Mesothelial cell of epicardium (in vitro differentiated cells): ENCODE data around the gene CFL1. TPM values are rescaled to one million over a fixed set of nuclear protein-coding genes. Genes with fewer than 3 reads are reported as not detected.
"Not testable (repeated sequence)": the region's sequence is repeated elsewhere in the genome, so short reads cannot be mapped to it uniquely, and the experiment has no call there.

Experiments used
- DNase-seq, 2 experiments: peaks; one replicate each; pipeline ENCODE4 v3.0.0; 2021; ENCODE audit warnings: low spot score in 2 of 2; ENCODE audit not compliant: unreplicated experiment in 2 of 2
- H3K27ac Mint-ChIP-seq: 2 replicates; pipeline ENCODE4 v1.8.0; 2021; ENCODE audit warnings: mixed read lengths
- H3K27me3 Mint-ChIP-seq: 2 replicates; pipeline ENCODE4 v1.8.0; 2021; ENCODE audit warnings: low read depth, mixed read lengths
- H3K36me3 Mint-ChIP-seq: 2 replicates; pipeline ENCODE4 v1.8.0; 2021; ENCODE audit warnings: mixed read lengths
- H3K4me1 Mint-ChIP-seq: 2 replicates; pipeline ENCODE4 v1.8.0; 2021; ENCODE audit warnings: mixed read lengths
- H3K4me3 Mint-ChIP-seq: 2 replicates; pipeline ENCODE4 v1.8.0; 2021; ENCODE audit warnings: mild to moderate bottlenecking, moderate library complexity, mixed read lengths
- H3K9me3 Mint-ChIP-seq: 2 replicates; pipeline ENCODE4 v1.8.0; 2021; ENCODE audit warnings: mixed read lengths
- CTCF ChIP-seq: fragments of 200-600 bp; sonication (generic); IDR thresholded peaks from one replicate; pipeline ENCODE4 v1.5.0; 2021; ENCODE audit warnings: antibody characterized with exemption; ENCODE audit not compliant: unreplicated experiment
- total RNA-seq: library from RNA; stranded (reverse); gene quantifications from 3 replicates; pipeline ENCODE4 v1.2.1, GENCODE V29; 2021

Gene CFL1
- total RNA-seq, 1 donor from 2014 or later, result 736 TPM

DNA sequence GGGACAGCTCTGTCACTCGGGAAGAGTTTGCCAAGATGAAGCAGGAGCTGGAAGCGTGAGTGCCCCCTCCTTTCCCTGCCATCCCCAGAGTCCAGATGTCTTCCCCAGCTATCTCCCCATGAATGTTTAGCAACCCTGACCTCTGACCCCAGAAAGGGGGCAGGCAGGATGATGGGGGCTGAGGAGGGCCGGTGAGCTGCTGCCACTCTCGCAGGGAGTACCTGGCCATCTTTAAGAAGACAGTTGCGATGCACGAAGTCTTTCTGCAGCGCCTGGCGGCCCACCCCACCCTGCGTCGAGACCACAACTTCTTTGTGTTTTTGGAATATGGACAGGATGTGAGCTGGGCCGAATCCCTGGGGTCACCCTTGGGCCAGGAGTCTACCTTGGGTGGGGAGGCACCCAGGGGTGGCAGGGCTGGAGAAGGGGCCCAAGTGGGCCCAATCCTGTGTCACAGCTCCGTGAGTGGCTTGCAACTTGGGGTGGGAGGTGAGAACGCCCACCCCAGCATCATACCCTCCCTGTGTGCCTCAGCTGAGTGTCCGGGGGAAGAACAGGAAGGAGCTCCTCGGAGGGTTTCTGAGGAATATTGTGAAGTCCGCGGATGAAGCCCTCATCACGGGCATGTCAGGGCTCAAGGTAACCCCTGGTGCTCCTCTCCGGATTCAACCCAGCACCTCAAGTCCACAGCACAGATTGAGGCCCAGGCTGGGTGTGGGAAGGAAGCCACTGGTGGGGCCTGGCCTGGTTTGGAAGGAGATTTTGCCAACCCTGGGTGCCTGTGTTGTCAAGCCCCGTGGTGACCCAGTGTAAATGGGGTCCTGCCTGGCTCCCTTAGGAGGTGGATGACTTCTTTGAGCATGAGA, 7.5 kb downstream of the CFL1 start:
- Mint-ChIP-seq H3K4me3 (no peak overlapping the region), H3K27me3 (no peaks in the 10 kb centered on the region), H3K36me3 (peaks cover 31% of the 10 kb centered on the region), H3K4me1 (peaks cover 3% of the 10 kb centered on the region), H3K27ac (no peak overlapping the region), H3K9me3 (no peaks in the 10 kb centered on the region)
- DNase-seq, result no peak
- TF ChIP-seq CTCF, result no peak

GRCh38 chr11:65849771-65850216, 8.2 kb downstream of the CFL1 start:
- Mint-ChIP-seq H3K27ac (no peak overlapping the region), H3K4me3 (no peak overlapping the region), H3K36me3 (peaks cover 26% of the 10 kb centered on the region), H3K27me3 (no peaks in the 10 kb centered on the region), H3K9me3 (no peaks in the 10 kb centered on the region), H3K4me1 (peaks cover 2% of the 10 kb centered on the region)
- no peak for TF ChIP-seq CTCF
- no peak for DNase-seq

GRCh38 chr11:65849366-65849765, 8.6 kb downstream of the CFL1 start:
- Mint-ChIP-seq H3K4me3 (no peak overlapping the region), H3K9me3 (no peaks in the 10 kb centered on the region), H3K36me3 (peaks cover 22% of the 10 kb centered on the region), H3K27me3 (no peaks in the 10 kb centered on the region), H3K27ac (no peak overlapping the region), H3K4me1 (no peaks in the 10 kb centered on the region)
- no peak for DNase-seq
- TF ChIP-seq CTCF, result no peak

DNA sequence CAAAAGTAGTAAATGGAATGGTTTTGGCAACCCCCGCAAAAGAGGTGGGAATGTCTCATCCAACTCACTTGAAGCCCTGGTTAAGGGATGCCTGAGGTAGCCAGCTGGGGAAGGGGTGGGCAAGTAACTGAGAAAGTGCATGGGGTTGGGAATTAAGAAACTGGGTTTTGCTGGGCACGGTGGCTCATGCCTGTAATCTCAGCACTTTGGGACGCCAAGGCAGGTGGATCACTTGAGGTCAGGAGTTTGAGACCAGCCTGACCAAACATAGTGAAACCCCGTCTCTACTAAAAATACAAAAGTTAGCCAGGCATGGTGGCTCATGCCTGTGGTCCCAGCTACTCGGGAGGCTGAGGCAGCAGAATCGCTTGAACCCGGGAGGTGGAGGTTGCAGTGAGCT, 9.3 kb downstream of the CFL1 start:
- not testable (repeated sequence) for H3K27me3 Mint-ChIP-seq, DNase-seq, H3K4me1 Mint-ChIP-seq, H3K9me3 Mint-ChIP-seq, H3K4me3 Mint-ChIP-seq, H3K27ac Mint-ChIP-seq
- peaks cover 17% of the 10 kb centered on the region for H3K36me3 Mint-ChIP-seq

DNA sequence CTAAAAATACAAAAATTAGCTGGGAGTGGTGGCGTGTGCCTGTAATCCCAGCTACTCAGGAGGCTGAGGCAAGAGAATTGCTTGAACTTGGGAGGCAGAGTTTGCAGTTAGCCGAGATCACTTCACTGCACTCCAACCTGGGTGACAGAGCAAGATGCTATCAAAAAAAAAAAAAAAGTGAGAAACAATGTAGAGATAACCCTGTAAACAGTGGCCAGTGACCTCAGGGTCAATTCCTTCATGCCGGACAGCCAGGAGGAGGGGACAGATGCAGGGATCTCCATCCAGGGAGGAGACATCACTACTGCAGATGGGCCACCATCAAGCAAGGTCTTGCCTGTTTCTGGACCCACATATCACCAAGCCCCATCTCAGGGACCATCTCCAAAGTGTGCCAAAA, 10.2 kb downstream of the CFL1 start:
- no peaks in the 10 kb centered on the region for H3K27me3 Mint-ChIP-seq
- no peak for TF ChIP-seq CTCF
- no peaks in the 10 kb centered on the region for H3K9me3 Mint-ChIP-seq
- peaks cover 4% of the 10 kb centered on the region for H3K4me1 Mint-ChIP-seq
- no peak for DNase-seq
- H3K36me3 Mint-ChIP-seq, result peaks cover 12% of the 10 kb centered on the region
- H3K27ac Mint-ChIP-seq, result no peak overlapping the region
- no peak overlapping the region for H3K4me3 Mint-ChIP-seq

DNA sequence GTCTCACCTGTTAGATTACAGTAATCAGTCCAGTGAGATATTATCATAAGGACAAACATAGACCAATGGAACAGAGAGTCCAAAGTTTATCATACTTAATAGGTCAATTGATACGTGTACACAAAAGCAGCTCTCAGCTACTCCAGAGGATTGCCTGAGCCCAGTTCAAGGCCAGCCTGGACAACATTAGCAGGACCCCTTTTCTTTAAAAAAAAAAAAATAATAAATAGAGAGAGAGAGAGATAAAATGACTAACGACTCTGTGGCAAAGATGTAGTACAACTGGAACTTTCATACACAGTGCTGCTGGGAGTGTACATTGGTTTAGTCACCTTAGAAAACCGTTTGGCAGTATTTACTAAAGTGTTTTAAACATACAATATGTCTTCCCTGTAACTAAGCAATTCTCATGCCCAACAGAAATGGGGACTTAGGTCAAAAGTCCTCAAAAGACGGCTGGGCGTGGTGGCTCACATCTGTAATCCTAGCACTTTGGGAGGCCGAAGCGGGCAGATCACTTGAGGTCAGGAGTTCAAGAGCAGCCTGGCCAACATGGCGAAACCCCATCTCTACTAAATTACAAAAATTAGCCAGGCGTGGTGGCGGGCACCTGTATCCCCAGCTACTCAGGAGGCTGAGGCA, 13.6 kb downstream of the CFL1 start:
- Mint-ChIP-seq H3K9me3 (no peaks in the 10 kb centered on the region), H3K4me3 (no peak overlapping the region), H3K4me1 (peaks cover 4% of the 10 kb centered on the region), H3K27ac (no peak overlapping the region), H3K36me3 (no peaks in the 10 kb centered on the region), H3K27me3 (no peaks in the 10 kb centered on the region)
- TF ChIP-seq CTCF, result no peak
- DNase-seq, result no peak
